Stimulated activated CD4-positive, alpha-beta T cell treated with anti-CD3 and anti-CD28 coated beads, Interleukin-12 subunit alpha, Interleukin-12 subunit beta, amount 100 ng/mL, for 48 hours (primary cell): ENCODE data around the gene HOTAIR.

Source experiments
- DNase-seq, 3 donors: peaks; one replicate each; pipeline ENCODE4 v3.0.0-alpha.2; 2020; ENCODE audit warnings: low read depth in 2 of 3, low spot score in 1 of 3

The HOTAIR gene

DNA sequence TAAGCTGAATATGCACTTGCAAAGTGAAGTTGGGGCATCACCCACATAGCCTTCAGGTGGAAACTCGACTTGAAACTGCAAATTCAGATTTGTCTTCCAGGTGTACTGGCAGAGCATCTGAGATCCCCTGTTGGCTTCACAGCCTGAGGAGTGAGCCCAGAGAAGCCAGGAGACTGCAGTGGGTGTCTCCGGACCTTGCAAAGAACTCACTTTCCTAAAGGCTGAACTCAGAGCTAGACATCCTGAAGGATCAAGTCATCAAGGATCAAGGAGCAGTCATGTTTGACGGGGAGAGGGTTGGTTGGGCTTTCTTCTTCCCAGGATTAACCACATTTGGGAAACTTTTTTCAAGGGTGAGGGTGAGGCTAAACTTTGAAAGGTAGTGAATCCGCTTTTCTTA, 45.2 kb downstream of the HOTAIR start:
- no peak for DNase-seq

- DNase-seq, result no peak
Measured at GRCh38 chr12:53928054-53928835, 46.5 kb downstream of the HOTAIR start.

DNA sequence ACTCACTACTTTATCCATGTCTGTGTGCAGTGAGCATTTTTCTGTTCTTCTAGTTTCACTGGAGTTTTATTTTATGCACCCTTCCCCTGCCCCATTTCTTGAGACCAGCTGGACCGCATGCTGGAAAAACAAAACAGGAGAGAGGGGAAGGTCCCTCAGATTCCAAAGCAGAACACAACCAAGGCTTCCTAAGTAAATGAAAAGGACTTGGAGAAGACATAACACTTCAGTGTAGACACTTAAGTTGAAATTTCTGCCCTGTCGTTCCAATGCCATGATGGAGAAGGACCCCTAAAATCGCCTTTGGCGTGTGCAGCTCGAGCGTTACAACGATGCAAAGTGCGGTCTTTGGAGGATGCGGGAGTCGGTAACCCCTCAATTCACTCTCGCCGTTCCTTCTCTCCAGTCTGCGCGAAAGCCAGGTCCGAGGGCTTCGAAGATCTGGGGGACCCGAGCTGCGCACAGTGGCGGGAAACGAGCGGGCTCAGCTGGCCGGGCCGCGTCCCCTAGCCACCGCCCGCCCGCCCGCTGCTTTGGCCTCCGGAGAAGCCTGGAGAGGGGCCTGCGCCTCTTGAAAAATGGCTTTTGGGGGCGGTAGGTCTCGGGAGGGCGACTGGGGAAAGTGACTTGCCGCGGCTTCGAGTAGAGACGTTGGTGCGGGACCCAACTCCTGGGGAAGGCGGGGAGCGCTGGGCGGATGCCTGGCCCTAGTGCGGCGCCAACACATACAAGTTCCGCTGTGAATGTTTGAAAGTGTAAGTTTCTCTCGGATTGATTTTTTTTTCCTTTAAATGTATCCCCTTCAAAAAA, 47.3 kb downstream of the HOTAIR start:
- DNase-seq, result no peak

DNA sequence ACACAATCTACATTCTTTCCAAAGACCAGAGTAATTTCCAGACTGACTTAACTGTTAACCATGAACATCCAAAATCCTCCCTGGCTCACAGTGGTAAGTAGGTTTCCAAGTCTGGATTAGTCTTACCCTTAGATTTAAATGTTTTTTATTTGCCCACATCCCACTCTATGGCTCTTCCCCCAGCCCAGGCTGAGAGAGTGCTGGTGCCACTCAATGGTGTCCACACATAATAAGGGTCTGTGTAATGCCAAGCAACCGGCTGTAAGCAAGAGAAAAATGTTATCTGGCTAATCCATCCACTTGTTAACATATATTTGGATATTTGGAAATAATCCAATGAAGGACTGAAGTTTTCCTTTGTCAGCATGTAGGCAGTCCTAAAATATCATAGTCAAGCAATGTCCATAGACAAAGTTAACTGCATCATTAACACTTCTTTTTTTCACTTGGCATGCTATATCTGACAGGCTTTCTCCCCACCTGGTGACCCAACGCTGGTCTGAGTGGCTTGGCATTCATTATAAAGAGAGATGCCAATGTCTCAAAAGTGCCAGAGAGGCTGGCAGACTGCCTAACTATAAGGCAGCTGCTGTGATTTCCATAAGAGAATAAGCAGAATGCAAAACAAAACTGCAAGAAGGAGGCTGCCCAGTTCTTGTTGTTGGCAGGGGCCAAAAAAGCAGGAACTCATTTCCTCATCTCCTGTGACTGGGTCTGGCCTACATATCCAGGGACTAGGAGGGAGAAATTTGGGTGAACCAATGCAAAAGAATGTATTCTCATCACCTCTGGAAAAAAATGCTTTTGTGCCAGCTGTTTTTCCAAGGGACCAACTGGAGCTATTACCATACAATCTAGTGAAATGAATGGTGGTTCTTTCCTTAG, 50.0 kb downstream of the HOTAIR start:
- no peak for DNase-seq

DNA sequence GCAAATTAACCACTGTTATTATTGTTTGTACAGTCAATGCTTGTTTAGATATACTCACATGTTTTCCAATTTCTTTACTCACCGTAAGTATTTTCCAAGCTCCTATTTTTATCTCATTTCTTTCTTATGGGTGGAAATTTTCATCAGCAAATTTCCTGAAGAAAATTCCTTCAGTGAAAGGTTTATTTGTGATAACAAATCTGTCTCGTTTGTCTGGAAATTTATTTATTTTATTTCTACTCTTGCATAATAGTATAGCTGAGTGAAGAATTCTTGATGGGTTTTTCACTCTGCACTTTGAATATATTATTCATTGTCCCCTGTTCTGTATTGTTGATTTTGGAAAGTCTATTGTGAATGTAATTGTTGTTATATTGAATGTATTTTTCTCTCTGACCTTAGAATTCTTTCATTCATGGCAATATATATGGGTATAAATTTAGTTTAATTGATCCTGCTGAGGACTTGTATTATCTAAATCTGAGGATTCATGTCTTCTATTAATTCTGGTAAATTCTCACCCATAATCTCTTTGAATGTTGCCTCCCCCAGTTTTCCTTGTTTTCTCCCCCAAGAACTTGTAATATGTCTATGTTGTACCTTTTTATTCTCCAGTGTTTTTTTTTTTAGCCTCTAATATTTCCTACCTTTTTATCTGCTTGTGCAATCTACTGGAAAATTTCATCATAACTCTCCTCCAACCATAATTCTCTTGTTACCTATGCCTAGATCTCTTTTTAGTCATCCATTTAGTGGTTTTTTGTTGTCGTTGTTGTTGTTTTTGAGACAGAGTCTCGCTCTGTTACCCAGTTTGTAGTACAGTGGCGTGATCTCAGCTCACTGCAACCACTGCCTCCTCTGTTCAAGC, 57.7 kb downstream of the HOTAIR start:
- DNase-seq, result no peak
